NB4 (cell line): Measurements from ENCODE around the gene ANKRD34A.

Experiments
- MYC ChIP-seq: IDR thresholded peaks from 2 replicates; pipeline ENCODE4 v1.6.1; 2011; ENCODE audit warnings: low read depth, low read length
- POLR2A ChIP-seq: IDR thresholded peaks from 2 replicates; pipeline ENCODE4 v1.6.1; 2011; ENCODE audit warnings: mild to moderate bottlenecking; ENCODE audit not compliant: insufficient read length; ENCODE audit errors: extremely low read depth
- TF ChIP-seq, protein P1 (sequence below): IDR thresholded peaks from 2 replicates; pipeline ENCODE4 v1.6.1; 2011; ENCODE audit warnings: low read depth, low read length
- TF ChIP-seq, protein P2 (sequence below): IDR thresholded peaks from one replicate; pipeline ENCODE4 v1.5.1; 2012; ENCODE audit warnings: low read depth, low read length

DNA sequence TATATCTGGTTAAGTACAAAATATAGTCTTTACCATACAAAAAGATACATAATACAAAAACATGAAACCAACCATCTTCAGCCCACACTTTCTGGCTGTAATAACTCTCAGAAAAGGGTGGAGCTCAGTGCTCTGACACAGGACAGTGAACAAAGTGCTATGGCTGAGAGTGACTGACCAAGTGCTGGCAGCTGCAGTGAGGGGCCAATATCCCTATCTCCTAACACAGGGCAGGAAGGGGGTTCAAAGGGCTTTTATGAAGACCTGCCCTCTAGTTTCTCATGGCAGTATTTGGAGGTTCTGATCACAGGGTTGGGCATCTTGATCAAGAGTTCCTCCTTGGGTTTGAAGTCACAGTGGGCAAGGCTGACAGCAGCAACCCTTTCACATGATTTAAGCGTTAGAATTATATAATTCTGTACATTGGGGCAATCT lies 28.1 kb upstream of the ANKRD34A start:
- TF ChIP-seq, protein P1, sequence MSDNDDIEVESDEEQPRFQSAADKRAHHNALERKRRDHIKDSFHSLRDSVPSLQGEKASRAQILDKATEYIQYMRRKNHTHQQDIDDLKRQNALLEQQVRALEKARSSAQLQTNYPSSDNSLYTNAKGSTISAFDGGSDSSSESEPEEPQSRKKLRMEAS: no peak
- TF ChIP-seq, protein P2, sequence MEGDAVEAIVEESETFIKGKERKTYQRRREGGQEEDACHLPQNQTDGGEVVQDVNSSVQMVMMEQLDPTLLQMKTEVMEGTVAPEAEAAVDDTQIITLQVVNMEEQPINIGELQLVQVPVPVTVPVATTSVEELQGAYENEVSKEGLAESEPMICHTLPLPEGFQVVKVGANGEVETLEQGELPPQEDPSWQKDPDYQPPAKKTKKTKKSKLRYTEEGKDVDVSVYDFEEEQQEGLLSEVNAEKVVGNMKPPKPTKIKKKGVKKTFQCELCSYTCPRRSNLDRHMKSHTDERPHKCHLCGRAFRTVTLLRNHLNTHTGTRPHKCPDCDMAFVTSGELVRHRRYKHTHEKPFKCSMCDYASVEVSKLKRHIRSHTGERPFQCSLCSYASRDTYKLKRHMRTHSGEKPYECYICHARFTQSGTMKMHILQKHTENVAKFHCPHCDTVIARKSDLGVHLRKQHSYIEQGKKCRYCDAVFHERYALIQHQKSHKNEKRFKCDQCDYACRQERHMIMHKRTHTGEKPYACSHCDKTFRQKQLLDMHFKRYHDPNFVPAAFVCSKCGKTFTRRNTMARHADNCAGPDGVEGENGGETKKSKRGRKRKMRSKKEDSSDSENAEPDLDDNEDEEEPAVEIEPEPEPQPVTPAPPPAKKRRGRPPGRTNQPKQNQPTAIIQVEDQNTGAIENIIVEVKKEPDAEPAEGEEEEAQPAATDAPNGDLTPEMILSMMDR: no peak
- TF ChIP-seq MYC: no peak
- TF ChIP-seq POLR2A: no peak
